Left renal cortex interstitium (tissue), 4 donors: ENCODE measurements around the gene R3HCC1L. TPM values are rescaled to one million over a fixed set of nuclear protein-coding genes. Genes with fewer than 3 reads are reported as not detected.

ENCODE experiments used
- DNase-seq, 4 donors: peaks; one replicate each; pipeline ENCODE4 v3.0.0-alpha.2; 2013; ENCODE audit warnings: low read depth in 4 of 4, low spot score in 2 of 4, missing footprints in 1 of 4
- polyA plus RNA-seq, 4 donors: library from polyadenylated mRNA; unstranded; fragments of 120-200 nt; gene quantifications; one replicate each; pipeline ENCODE4 v1.2.1, GENCODE V29; 2013; ENCODE audit not compliant: insufficient read length in 4 of 4

R3HCC1L gene
- polyA plus RNA-seq, 4 donors: 18.4 to 22.2 (median 20.6) TPM

GRCh38 chr10:98270786-98271185, 136.3 kb downstream of the R3HCC1L start:
- DNase-seq: no peak

GRCh38 chr10:98272245-98272644, 137.8 kb downstream of the R3HCC1L start:
- no peak for DNase-seq

DNA sequence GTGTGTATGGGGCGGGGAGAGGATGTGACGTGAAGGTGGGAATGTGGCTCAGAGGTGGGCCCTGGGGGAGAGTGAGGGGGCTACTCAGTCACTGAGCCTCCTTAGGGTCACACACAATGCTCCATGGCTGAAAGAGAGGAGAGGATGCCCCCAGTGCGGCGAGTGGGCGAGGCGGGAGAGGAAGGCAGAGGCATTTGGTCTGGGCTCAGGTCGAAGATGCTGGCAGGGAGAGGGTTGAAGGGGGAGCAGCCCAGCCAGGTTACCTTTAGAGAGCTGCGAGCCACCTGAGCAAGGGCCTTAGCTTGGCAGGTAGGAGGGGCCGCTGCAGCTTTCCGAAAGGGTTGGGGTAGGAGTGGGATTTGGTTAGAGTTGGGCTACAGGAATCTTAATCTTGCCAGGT, 138.2 kb downstream of the R3HCC1L start:
- no peak for DNase-seq

- DNase-seq: no peak
Measured at GRCh38 chr10:98273057-98273850, 138.8 kb downstream of the R3HCC1L start.

GRCh38 chr10:98274562-98274961, 140.1 kb downstream of the R3HCC1L start:
- DNase-seq: no peak

- no peak for DNase-seq
Measured at GRCh38 chr10:98276311-98276710, 141.9 kb downstream of the R3HCC1L start.

DNA sequence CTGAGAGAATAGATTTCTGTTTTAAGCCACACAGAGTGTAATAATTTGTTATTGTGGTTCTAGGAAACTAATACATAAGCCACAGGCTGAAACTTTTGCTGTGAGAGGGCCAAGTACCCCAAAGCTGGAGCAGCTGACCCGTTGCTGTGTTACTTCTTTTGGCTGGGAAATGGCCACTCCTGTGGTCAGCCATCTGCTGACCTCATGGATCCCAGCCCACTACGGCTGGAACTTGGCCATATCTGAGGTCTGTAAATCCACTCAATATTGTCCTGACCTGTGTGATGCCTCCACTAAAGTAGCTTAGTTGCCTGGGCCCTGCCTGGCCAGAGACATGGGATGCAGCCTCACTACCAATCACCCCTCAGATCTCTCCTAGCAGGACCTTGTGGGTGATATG, 151.0 kb downstream of the R3HCC1L start:
- DNase-seq: no peak

DNA sequence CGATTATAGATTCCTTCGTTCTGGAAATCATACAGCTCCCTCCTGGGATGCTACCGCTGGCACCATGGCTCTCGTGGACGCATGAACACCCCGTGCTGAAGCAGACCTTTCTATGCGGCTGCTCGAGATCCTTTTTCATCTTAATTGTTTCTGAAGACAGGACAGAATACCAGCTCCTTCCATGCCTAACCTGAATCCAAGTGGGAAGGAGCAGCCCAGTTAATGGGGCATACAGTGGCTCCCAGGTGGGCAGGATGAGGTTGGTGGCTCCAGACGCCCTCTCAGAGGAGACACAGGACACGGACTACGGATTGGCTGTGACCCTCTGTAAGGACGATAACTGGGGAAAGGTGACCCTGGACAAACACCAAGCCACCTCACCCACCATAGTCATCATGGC, 152.0 kb downstream of the R3HCC1L start:
- no peak for DNase-seq

GRCh38 chr10:98287321-98287720, 152.9 kb downstream of the R3HCC1L start:
- no peak for DNase-seq

- DNase-seq: no peak
Measured at GRCh38 chr10:98289802-98290209, 155.3 kb downstream of the R3HCC1L start.

- no peak for DNase-seq
Measured at GRCh38 chr10:98292971-98293370, 158.5 kb downstream of the R3HCC1L start.

DNA sequence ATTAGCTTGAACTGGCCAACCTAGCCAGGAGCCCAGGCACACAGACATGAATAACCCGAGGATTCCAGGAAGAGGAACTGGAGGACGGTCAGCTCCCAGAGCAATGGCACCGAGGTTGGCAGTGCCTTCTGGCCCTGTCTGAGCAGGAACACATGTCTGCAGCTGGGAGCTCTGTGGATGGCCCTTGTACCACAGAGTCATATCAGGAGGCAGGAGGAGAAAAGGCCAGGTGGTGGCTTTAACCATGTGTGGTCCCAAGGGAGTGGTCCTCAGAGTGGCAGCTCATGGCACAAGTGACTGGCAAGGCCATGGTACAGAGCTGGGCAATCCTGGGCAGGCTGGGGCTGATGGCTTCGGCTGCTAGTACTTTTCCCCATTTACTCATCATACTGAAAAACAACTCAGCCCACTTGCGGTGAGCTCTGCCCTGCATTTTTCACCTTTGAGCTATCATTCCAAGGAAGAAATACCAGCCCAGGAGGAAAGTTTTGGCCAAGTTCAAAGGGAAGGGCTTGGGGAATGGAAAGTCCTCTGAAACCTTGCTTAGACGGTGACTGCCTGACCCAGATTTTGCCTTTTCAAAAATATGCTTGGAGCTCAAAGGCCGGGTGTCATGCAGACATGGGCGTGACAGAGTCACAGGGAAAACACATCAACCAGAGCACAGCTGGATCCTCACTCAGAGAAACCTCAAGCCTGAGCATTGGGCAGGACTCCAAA, 159.3 kb downstream of the R3HCC1L start:
- no peak for DNase-seq

DNA sequence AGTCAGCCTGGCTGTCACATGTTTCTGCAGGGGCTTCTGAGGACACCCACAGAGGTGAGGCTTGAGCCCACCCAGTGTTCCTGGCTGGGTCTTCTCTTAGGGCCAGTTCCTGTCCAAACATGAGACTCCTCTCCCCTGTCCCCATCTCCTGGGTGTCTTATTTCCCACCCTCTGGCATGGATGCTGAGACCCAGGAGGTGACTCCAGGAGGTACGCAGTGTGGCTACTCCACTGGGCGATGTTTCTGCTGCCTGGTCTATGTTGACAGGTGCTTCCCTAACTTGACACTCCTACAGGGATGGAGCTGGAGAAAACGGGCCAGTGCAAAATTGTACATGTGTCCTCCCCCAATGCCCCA, 159.8 kb downstream of the R3HCC1L start:
- DNase-seq: no peak

Other genes starting within 250 kb of the R3HCC1L start
- gene CRTAC1, start 104.0 kb upstream of the R3HCC1L start, polyA plus RNA-seq: 10 to 100 TPM; 22.5 to 48.4 (median 29.9) TPM
- gene LOXL4, start 133.5 kb downstream of the R3HCC1L start, polyA plus RNA-seq: 1 to 10 TPM; 3.4 to 4.9 (median 4.5) TPM